ENCODE measurements around the gene TGFA.

- TF ChIP-seq EZH2phosphoT487 (IDR thresholded peaks at IDR 0.05; ENCODE audit: borderline replicate concordance) = no peak
- no peak for TF ChIP-seq ZNF274 (IDR thresholded peaks at IDR 0.05; ENCODE audit: low read depth, low read length)
- TF ChIP-seq, protein P1, sequence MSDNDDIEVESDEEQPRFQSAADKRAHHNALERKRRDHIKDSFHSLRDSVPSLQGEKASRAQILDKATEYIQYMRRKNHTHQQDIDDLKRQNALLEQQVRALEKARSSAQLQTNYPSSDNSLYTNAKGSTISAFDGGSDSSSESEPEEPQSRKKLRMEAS (IDR thresholded peaks at IDR 0.05) = no peak
These were observed 22.1 kb downstream of the TGFA start for GRCh38 chr2:70531419-70532086.

All from HCT116 (cell line).